Measurements from ENCODE around the gene YWHAB. TPM values are rescaled to one million over a fixed set of nuclear protein-coding genes. Genes with fewer than 3 reads are reported as not detected.

YWHAB gene
- total RNA-seq (2022; extraction: Qiagen RNA extraction; ENCODE audit: low read depth), result 173 to 220 TPM (median 196 TPM) in 5 replicates

DNA sequence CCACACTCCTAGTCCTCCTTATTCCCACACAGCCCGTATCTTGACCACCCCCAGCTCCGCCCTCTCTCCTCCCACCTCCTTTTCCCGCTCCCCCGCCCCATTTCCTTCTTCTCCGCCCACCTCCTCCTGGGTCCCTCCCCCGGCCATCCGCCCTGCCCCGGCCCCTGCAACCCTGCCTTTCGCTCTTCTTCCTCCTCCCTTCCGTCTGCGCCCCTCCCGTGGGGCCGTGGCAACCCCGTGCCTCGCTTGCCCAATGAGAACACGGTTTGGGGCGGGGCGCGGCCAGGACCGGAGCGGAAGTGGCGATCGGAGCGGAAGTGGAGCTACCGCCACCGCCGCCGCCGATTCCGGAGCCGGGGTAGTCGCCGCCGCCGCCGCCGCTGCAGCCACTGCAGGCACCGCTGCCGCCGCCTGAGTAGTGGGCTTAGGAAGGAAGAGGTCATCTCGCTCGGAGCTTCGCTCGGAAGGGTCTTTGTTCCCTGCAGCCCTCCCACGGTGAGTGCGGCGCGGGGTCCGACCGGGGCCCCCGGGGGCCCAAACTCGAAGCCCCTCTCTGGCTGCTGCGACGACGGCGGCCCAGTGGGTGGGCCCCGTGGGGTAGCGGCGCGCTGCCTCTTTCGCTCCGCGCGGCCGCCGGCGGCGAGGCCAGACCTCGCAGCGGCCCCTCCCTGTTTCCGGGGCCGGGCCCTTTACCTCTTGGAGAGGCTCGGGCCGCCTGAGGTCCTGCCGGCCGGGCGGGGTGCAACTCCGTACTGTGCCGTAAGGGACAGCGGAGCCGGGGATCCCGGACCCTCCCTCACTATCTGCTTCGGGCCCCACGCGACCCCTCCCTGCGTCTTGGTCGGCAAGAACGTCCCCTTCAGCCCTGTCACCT lies at the start of gene YWHAB:
TSS of gene YWHAB (plus strand) at position 314 of the 874 bp plus-strand sequence. CDS start 15,829 bp downstream, outside the sequence.

DNA sequence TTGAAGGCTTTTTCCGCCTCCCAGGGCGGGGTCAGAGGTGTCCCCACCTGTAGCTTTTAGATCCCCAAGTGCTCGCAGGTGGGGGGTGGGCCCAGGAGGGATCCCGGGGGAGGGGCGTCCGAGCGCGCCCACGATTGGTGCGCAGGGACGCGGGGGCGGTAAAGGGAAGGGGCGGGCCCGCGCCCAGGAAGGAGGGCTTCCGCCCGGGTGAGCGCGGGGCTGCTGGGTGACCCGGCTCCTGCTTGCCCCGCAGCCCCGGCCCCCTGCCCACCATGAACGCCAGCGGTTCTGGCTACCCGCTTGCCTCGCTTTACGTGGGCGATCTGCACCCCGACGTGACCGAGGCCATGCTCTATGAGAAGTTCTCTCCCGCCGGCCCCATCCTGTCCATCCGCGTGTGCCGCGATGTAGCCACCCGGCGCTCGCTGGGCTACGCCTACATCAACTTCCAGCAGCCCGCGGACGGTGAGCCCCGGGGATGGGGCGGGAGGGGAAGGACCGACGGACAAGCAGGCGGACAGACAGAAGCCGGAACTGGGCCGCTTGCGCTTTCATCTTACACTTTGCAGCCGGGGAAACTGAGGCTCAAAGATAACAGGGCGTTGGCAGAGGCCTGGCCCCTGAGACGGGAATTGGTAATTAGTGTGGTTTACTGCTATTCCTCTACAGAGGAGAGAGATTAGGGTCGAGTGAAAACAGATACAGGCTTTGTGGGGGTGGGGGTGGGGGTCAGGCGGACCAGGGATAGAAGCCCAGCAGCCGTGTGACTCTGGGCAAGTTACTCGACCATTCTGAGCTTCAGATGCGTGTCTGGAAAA lies 24.6 kb downstream of the YWHAB start, which contains the start of gene PABPC1L:
TSS of gene PABPC1L (plus strand) at position 189 of the 818 bp plus-strand sequence. CDS start at position 273, 84 bp downstream.

Other genes starting within 250 kb of the YWHAB start
- 45.5 to 61.2 TPM (median 53.7 TPM) in 5 replicates for gene ADA, start 234.0 kb upstream of the YWHAB start, total RNA-seq (2022; extraction: Qiagen RNA extraction; ENCODE audit: low read depth)
- gene CCN5, start 170.3 kb upstream of the YWHAB start, total RNA-seq (2022; extraction: Qiagen RNA extraction; ENCODE audit: low read depth), result 18.1 to 40.4 TPM (median 24.9 TPM) in 5 replicates
- 0.33 to 0.64 TPM (median 0.56 TPM) in 5 replicates for gene KCNK15, start 139.8 kb upstream of the YWHAB start, total RNA-seq (2022; extraction: Qiagen RNA extraction; ENCODE audit: low read depth)
- gene RIMS4, start 75.2 kb upstream of the YWHAB start, total RNA-seq (2022; extraction: Qiagen RNA extraction; ENCODE audit: low read depth), result 0.90 to 2.0 TPM (median 1.5 TPM) in 5 replicates
- 14.9 to 21.1 TPM (median 20.8 TPM) in 5 replicates for gene PABPC1L, start 24.4 kb downstream of the YWHAB start, total RNA-seq (2022; extraction: Qiagen RNA extraction; ENCODE audit: low read depth)
- gene TOMM34, start 74.7 kb downstream of the YWHAB start, total RNA-seq (2022; extraction: Qiagen RNA extraction; ENCODE audit: low read depth), result 39.1 to 43.4 TPM (median 40.9 TPM) in 5 replicates
- 10.4 to 16.4 TPM (median 13.1 TPM) in 5 replicates for gene STK4, start 80.8 kb downstream of the YWHAB start, total RNA-seq (2022; extraction: Qiagen RNA extraction; ENCODE audit: low read depth)
- gene KCNS1, start 215.4 kb downstream of the YWHAB start, total RNA-seq (2022; extraction: Qiagen RNA extraction; ENCODE audit: low read depth), result not detected in 5 replicates
- not detected in 5 replicates for gene WFDC5, start 229.5 kb downstream of the YWHAB start, total RNA-seq (2022; extraction: Qiagen RNA extraction; ENCODE audit: low read depth)
- not detected in 5 replicates for gene WFDC12, start 238.8 kb downstream of the YWHAB start, total RNA-seq (2022; extraction: Qiagen RNA extraction; ENCODE audit: low read depth)